HL-60 (cell line): Measurements from ENCODE around the gene HSP90AA1.

ENCODE experiments used
- DNase-seq, 2 experiments: peaks; one replicate each; pipeline ENCODE4 v3.0.0-alpha.2; 2010 to 2020; ENCODE audit warnings: low read depth in 1 of 2, low spot score in 1 of 2
- H3K27ac ChIP-seq: fragments of 250-450 bp; sonication (Bioruptor Pico); replicated peaks from 2 replicates; pipeline ENCODE4 v1.5.1; 2020; ENCODE audit warnings: mild to moderate bottlenecking, moderate library complexity
- H3K27me3 ChIP-seq: fragments of 250-450 bp; sonication (Bioruptor Pico); 2 replicates; pipeline ENCODE4 v1.5.1; 2021; ENCODE audit warnings: mild to moderate bottlenecking, moderate library complexity; ENCODE audit not compliant: insufficient read depth, poor library complexity, severe bottlenecking
- H3K4me3 ChIP-seq: replicated peaks from 2 replicates; pipeline ENCODE4 v1.5.1; 2011; ENCODE audit warnings: mild to moderate bottlenecking, control low read depth, low read length; ENCODE audit not compliant: insufficient read depth
- GABPA ChIP-seq: IDR thresholded peaks from 2 replicates; pipeline ENCODE4 v1.6.1; 2012; ENCODE audit warnings: low read depth
- POLR2AphosphoS5 ChIP-seq: IDR thresholded peaks from 2 replicates; pipeline ENCODE4 v1.6.1; 2012; ENCODE audit warnings: low read depth
- SPI1 ChIP-seq: IDR thresholded peaks from 2 replicates; pipeline ENCODE4 v1.6.1; 2012; ENCODE audit warnings: low read depth, mild to moderate bottlenecking, borderline replicate concordance
- TF ChIP-seq, protein P1 (sequence below): IDR thresholded peaks from 2 replicates; pipeline ENCODE4 v1.6.1; 2012; ENCODE audit warnings: low read depth; ENCODE audit not compliant: insufficient replicate concordance
- TF ChIP-seq, protein P2 (sequence below): IDR thresholded peaks from one replicate; pipeline ENCODE4 v1.5.1; 2011; ENCODE audit warnings: low read length, control low read depth, inconsistent platforms; ENCODE audit not compliant: insufficient read depth

Gene HSP90AA1

DNA sequence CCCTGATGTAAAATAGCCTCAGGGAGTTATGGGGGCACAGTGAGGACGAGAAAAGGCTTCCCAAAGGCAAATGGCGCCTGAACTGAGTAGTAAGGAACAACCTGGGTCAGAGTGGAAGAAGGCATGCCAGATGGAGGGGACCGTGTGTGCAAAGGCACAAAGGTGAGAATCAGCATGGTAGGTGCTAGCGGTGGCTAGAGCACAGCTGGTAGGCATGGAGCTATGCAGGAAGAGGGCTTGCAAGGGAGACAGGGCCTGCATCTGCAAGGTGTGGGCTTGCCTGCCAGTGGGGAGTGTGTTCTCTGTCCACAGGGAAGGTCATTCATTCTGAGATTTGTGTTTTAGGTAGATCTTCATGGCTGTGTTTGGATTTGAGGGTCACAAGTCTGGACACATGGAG, 18.5 kb upstream of the HSP90AA1 start:
- Histone ChIP-seq H3K4me3 (no peak overlapping the region), H3K27me3 (no peaks in the 10 kb centered on the region), H3K27ac (no peak overlapping the region)
- TF ChIP-seq, protein P1, sequence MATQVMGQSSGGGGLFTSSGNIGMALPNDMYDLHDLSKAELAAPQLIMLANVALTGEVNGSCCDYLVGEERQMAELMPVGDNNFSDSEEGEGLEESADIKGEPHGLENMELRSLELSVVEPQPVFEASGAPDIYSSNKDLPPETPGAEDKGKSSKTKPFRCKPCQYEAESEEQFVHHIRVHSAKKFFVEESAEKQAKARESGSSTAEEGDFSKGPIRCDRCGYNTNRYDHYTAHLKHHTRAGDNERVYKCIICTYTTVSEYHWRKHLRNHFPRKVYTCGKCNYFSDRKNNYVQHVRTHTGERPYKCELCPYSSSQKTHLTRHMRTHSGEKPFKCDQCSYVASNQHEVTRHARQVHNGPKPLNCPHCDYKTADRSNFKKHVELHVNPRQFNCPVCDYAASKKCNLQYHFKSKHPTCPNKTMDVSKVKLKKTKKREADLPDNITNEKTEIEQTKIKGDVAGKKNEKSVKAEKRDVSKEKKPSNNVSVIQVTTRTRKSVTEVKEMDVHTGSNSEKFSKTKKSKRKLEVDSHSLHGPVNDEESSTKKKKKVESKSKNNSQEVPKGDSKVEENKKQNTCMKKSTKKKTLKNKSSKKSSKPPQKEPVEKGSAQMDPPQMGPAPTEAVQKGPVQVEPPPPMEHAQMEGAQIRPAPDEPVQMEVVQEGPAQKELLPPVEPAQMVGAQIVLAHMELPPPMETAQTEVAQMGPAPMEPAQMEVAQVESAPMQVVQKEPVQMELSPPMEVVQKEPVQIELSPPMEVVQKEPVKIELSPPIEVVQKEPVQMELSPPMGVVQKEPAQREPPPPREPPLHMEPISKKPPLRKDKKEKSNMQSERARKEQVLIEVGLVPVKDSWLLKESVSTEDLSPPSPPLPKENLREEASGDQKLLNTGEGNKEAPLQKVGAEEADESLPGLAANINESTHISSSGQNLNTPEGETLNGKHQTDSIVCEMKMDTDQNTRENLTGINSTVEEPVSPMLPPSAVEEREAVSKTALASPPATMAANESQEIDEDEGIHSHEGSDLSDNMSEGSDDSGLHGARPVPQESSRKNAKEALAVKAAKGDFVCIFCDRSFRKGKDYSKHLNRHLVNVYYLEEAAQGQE: no peak
- TF ChIP-seq SPI1 (no peak), POLR2AphosphoS5 (no peak), GABPA (no peak)
- TF ChIP-seq, protein P2, sequence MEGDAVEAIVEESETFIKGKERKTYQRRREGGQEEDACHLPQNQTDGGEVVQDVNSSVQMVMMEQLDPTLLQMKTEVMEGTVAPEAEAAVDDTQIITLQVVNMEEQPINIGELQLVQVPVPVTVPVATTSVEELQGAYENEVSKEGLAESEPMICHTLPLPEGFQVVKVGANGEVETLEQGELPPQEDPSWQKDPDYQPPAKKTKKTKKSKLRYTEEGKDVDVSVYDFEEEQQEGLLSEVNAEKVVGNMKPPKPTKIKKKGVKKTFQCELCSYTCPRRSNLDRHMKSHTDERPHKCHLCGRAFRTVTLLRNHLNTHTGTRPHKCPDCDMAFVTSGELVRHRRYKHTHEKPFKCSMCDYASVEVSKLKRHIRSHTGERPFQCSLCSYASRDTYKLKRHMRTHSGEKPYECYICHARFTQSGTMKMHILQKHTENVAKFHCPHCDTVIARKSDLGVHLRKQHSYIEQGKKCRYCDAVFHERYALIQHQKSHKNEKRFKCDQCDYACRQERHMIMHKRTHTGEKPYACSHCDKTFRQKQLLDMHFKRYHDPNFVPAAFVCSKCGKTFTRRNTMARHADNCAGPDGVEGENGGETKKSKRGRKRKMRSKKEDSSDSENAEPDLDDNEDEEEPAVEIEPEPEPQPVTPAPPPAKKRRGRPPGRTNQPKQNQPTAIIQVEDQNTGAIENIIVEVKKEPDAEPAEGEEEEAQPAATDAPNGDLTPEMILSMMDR: no peak
- DNase-seq: no peak

DNA sequence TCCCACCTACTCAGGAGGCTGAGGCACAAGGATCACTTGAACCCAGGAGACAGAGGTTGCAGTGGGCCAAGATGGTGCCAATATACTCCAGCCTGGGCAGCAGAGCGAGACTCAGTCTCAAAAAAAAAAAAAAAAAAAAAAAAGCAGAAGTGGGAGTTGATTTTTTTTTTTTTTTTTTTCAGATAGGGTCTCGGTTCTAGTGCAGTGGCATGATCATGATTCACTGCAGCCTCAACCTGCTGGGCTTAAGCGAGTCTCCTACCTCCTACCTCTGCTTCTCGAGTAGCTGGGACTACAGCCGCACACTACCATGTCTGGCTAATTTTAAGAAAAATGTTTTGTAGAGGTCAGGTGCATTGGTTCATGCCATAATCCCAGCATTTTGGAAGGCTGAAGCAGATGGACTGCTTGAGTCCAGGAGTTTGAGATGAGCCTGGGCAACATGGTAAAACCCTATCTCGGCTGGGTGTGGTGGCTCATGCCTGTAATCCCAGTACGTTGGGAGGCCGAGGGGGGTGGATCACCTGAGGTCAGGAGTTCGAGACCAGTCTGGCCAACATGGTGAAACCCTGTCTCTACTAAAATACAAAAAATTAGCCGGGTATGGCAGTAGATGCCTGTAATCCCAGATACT, 16.3 kb upstream of the HSP90AA1 start:
- no peak overlapping the region for H3K4me3 ChIP-seq
- H3K27ac ChIP-seq: no peak overlapping the region
- TF ChIP-seq SPI1: peak; percentile 76
- TF ChIP-seq, protein P1: no peak
- no peak for DNase-seq
- no peaks in the 10 kb centered on the region for H3K27me3 ChIP-seq

DNA sequence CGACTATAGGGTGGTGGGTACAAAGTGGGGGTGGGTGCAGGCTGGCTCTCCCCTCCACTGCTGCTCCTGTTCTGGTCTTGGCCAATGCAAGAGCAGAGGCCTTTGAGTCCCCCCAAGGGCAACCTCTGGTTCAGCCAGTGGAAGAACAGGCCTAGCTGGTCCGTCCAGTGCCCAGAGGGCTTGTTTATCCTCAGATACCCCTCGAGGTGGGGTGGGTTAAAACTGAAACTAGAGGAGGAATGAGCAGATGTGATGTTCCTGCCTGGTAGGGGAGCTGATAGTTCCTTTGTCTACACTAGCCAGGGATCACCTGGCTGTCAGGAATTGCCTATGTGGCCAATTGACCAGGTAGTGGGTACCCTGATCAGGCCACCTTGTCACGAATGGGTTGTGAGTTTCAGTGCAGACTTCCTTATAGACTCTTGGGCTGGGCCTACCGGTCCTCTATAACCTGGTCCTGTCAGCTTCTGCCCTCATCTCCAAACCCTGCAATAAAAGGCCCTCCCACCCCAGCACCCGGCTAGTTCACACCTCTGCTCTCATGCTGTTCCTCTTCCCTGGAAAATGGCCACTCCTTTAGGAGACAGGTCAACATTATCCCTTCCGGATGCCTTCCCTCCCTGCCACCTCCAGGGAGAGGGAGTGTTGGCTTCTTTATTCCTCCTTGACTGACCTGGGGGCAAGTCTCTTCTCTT, 10.7 kb upstream of the HSP90AA1 start:
- no peak overlapping the region for H3K4me3 ChIP-seq
- H3K27ac ChIP-seq: no peak overlapping the region
- H3K27me3 ChIP-seq: no peaks in the 10 kb centered on the region
- DNase-seq: no peak
- no peak for TF ChIP-seq GABPA
- TF ChIP-seq, protein P2: no peak
- no peak for TF ChIP-seq SPI1
- no peak for TF ChIP-seq POLR2AphosphoS5
- TF ChIP-seq, protein P1: no peak
